Medulla oblongata (tissue), 1 donor: ENCODE results near the gene RAI14.
"Not testable (repeated sequence)": the region's sequence is repeated elsewhere in the genome, so short reads cannot be mapped to it uniquely, and the experiment has no call there.

Experiments
- DNase-seq: peaks from one replicate; pipeline ENCODE4 v3.0.0-alpha.2; 2015; ENCODE audit errors: extremely low spot score

RAI14 gene

DNA sequence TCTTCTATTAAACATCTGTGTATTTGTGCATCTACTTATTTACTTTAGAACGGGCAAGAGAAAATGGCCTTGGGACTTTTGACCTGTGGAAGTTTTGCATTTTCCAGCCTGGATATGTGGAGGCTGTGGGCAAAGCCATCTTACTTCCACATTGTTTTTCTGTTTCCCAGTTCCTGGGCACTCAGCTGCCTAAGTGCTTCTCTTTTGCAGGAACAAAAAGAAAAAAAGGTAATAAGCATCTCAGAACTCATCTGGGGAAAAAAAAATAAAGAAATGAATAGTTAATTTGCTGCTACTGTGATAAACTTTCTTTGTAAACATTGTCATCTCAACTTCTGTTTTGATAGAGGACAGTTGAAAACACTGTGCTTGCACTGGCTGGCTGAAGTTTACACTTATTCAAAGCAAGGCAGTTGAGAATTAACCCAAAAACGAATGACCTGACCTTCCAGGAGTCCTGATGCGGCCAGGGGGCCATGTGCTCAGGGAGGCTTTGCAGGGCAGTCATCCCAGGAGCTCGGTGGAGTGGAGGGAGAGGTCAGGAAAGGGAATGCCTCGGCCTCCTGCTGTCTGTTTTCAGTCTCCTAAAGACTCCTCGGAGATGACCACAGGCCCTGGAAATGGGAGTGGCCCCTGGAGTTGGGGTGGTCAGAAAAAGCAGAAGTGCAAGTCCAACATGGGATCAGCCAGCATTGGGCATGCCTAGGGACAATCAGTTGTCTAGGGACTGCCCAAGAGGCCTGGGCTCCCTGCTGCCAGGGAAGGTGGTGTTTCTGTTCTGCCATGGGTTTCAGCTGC lies 75.5 kb downstream of the RAI14 start:
- DNase-seq, result no peak

DNA sequence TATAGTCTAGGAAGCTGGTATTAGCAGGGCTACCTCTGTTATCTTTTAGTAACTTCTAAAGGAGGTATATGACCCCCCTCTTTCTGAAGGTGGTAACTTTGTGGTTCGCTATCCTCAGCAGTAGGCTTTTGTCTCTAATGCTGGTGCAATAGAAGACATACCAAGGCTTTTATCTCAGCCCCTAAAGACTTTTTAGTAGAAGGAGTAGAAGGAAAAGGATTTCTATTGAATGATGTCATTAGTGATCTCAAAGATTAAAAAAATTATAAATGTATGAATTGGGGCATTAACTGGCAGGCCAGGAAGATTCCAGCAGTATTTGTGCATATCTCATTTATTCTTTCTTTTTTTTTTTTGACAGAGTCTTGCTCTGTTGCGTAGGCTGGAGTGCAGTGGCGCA lies 78.2 kb downstream of the RAI14 start:
- DNase-seq, result no peak

DNA sequence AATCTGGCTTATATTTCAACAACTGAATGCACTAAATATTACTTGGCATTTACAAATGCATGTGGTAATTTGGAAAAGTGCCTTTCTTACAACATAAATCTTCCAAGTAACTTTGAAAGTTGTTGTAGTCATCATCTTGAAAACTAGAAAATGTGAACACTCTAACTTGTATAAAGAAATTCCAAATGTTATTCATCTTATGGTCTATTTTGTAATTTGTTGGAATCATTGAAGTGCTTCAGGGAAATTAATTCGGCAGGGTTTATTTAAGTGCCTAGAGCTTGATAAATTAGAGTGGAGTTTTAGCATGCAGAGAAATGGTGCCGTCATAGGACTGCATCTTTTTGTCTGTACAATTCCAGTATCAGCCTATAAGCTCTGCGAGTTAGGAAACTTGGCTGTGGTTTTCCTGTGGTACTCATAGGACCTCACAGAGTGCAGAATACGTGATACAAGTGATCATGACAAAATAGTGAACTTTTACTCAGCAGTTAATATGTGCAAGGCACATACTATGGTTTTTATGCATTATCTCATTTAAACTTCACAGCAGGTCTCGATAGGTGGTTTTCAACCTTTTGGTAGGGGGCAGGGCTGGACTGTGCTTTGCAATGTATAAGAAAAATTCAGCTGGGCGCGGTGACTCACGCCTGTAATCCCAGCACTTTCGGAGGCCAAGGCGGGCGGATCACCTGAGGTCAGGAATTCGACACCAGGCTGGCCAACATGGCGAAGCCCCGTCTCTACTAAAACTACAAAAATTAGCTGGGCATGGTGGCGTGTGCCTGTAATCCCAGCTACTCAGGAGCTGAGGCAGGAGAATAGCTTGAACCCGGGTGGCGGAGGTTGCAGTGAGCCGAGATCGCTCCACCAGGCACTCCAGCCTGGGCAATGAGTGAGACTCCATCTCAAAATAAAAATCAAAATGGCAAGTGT lies 79.6 kb downstream of the RAI14 start:
- no peak for DNase-seq

DNA sequence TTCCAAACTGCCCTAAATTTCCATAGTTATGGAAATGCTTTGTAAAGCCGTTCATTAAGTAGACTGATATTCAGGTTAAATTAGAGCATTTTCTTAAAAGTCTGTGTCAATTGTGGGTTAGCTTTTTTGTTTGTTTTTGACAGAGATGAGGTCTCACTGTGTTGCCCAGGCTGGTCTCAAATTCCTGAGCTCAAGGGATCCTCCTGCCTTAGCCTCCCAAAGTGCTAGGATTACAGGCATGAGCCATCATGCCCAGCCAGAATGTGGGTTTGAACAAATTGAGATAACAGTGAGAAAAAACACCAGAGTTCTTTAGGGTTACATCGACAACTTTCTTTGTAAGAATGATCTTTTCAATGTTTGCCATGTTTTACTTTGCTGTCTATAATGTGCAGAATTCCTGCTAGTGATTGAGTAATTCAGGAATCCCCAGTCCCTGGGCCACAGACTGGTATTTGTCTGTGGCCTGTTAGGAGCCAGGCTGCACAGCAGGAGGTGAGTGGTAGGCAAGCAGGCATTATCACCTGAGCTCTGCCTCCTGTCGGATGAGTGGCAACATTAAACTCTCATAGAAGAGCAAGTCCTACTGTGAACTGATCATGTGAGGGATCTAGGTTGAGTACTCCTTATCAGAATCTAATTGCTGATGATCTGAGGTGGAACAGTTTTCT lies 80.5 kb downstream of the RAI14 start:
- DNase-seq, result no peak

DNA sequence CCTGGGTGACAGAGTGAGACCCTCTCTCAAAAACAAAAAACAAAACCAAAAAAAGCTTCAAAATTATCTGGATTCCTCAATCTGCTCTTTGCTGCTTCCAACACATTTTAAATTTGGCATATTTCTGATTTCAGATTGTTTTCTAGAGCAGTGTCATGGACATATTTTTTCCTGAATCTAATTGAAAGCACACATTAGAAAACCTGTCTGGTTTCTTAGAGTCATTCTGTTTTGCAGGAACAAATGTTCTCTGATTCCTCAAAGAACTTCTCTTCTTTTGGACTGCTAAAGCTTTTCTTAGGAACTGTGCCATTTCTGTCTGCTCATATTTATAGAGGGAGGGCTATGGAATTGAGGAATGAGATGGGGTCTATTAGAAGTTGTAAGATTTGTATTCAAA lies 81.6 kb downstream of the RAI14 start:
- DNase-seq, result no peak

DNA sequence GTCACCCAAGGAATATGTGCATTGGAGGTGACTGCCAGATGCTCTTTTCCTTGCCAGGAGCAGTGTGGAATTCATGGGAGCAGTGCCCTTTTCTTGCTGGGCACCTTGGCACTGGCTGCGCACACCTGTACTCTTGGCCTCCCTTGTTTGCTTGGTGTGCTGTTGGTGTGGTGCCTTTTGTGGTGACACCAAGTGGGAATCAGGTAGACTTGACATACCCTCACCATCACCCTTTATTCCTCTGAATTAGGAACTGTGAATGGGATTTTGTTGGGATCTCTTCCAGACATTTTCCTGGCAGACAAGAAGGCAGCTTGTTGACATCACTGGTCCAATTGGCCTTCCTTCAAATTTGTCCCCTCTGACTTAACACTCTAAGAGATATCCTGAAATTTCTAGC lies 82.3 kb downstream of the RAI14 start:
- DNase-seq, result peak; percentile 22

DNA sequence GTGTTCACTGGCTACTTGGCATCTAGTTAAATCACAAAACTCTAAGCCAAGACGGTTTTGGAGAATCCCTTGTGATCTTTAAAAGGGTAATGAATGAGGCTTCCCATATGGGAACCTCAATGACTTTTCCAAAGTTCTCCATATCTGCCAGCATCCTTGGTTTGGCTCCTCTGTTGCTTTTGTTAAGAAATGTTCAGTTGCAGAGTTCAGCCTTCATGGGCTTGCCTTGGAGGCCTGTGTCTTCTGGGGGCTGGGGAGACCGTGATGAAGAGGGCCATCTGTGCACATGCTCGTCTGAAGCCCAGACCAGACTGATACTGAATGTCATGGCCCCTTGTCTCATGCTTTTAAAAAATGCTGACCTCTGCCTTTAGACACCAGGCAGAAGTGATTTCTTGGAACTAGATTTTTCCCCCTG lies 84.3 kb downstream of the RAI14 start:
- no peak for DNase-seq

DNA sequence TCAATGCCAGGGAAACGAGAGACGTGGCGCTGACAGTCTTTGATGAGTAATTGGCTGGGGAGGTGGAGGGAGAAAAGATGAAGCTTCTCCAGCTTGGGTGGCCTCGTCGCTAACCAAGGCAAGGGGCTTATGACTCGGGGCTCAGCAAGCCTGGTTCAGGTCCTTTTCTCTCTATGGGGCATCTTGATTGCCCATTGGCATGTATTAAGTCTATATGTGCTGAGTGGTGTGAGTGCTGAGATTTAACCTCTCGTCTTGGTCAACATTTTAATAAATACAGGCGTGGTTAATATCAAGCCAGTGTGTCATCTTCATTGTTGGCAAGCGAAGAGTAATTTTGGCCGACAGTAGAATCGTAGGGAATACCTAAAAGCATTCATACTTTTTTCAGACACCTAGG lies 85.9 kb downstream of the RAI14 start:
- DNase-seq, result no peak

DNA sequence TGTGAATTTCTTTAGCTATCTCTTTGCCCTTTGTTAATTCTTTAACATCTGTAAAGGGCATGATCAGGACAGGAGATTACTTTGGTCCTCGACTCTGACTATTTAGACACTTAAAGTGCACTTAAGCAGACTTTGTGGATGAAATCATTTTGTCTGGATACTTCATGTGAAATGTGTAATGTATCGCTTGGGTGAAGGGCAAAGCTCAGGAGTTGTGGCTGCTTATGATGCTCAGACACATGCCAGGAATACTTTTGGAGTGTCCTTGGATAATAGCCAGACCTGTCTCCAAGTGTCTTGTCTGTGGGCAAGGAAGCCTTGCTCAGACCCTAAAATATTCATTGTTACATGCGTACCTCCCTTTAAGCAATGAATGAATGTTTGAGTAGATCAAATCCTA lies 87.8 kb downstream of the RAI14 start:
- no peak for DNase-seq

DNA sequence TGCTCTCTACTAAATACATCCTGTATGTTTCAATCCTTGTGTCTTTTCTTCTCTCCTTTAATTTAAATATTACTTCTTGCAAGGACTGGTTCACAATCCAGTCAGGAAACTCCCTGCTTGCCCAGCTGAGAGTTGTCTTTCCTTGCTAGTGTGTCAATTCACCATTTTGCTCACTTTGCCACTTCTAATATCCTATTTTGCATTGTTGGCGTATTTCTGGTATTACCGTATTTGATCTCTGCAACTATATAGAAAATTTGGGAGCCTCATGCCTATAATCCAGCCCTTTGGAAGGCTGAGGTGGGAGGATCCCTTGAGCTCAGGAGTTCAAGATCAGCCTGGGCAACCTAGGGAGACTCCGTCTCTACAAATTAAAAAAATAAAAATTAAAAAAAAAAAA lies 92.3 kb downstream of the RAI14 start:
- DNase-seq, result no peak

DNA sequence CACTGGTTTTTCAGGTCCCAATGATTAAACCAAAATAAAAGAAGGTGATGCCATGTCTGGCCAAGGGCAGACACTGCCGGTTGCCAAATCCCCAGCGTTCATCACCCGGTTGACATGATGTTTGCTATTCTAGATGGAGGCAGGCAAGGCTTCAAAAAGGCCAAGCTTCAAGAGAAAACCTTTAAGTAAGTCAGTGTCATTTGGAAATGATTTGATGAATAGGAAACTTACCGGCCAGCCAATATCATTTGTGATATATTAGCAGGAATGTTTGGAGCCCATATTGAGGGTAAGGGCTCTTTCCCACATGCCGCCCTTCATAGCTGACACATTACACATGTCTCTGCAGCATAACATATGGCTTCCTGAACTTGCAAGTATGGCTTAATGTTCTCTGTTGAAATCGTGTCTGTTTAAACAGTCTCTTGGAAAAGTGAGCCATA lies 93.3 kb downstream of the RAI14 start:
- no peak for DNase-seq

DNA sequence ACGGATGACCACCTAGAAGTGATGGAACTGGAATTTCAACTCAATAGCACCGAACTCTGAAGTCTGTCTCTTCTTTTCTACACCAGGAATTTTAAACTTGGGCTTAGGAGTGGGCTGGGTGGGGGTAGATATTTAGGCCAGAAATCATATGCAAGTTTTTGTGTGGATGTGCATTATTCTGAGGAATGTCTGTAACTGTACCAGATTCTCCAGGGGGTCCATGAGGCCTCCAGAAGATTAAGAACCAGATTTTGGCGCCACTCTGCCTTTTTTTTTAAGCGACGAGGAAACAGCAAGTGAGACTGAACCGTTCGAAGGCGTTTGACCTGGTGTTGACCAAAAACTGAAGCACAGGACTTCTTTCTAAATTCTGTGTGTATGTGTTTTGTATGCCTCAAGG lies 94.1 kb downstream of the RAI14 start:
- DNase-seq, result no peak

DNA sequence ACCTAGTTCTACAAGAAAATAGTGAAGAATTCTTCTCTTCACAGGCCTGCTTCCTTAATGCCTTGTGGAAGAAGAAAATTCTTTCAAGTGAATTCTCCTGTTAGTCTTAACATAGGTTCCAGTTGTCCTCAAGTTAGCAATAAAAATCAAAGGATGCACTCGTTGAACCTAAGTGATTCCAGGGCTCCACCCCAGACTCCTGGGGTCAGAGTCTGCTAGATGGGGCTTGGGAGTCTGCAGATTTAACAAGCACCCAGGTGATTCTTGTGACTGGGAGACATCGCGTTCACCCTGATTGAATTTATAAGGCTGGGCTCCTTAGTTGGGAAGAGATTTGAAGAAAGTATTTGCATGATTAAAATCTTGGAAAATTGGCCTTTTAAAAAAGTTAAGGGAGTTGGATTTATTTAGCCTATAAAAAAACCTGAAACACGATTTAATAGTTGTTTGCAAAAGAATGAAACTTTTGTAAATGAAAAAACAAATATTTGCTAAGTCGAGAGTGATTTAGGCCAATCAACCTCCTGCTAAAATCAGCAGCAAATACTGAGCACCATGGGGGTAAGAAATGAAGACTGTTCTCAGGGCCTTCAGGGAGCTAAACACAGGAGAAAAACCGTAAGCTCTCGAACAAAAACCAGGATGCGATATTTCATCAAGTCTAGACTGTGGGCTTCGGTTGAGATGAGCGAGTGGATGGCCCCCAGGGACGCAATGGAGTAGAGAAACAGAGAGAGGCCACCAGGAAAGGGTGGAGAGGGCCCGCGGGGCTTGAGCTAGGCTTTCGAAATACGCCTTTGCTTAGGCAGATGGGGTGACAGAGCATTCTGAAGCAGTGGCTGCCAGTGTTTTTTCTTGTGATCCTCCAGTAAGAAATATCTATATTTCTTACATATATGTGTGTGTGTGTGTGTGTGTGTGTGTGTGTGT lies 95.9 kb downstream of the RAI14 start:
- no peak for DNase-seq

DNA sequence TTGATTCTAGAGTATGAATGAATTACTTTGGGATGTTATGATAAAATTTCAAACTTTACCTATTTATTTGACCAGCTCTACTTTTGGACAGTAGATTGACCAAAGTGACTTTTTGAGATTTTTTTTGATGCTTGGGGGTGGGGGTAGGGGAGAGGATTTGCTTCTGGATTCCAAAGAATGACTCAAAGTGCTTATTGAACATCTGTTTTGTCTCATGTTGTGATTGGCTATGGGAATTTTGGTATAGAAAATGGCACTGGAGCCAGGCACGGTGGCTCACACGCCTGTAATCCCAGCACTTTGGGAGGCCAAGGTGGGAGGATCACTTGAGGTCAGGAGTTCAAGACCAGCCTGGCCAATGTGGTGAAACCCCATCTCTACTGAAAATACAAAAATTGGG lies 97.1 kb downstream of the RAI14 start:
- DNase-seq, result not testable (repeated sequence)

DNA sequence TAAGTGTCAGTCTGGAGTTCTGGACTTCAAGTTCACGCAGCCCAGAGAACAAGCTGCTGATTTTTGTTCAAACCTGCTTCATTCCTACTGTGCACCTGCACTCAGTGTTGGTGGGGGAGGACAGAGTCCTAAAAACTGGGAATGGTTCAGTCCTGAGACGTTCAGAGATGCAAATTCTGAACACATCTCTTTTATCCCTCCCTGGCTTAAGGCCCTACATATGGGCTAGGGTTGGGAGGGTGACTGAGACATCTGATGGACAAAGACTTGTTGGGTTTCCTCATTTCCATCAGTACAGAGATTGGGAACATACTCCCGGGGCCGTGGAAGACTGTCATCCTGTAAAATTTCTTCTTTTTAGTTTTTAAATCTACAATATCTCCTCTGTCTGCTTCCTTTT lies 99.8 kb downstream of the RAI14 start:
- no peak for DNase-seq

DNA sequence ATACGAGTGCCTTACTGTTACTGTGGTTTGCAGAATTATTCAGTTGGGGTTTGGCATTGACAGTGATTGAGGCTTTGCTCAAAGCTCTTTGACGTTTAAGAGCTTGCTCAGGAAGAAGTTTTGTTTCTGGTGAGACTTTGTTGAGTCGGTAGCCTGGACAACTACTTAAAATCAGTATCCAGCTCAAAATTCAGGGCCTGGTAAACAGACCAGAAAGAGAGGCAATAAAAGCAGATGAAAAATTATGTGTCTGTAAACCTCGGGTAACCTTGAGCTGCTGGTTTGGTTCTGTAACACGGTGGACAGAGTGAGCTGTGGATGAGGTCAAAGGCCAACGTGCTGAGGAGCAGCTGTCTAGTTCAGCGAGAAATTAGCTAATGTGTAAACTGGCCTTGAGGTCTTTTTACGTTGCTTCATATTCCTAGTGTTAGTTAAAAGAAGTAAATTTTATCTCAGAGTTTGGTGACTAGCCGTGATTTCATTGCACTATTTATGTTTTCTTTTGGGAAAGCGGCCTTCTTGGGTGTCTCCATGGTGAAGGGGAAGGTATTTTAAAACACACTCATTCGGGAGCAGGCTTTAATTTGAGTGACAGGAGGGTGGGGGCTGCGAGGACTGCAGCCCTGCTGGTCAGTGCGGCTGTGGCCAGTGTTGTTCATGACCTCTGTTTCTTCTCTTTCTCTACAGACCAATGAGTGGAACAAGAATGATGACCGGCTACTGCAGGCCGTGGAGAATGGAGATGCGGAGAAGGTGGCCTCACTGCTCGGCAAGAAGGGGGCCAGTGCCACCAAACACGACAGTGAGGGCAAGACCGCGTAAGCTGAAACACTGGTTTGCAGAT lies 100.9 kb downstream of the RAI14 start:
- no peak for DNase-seq

DNA sequence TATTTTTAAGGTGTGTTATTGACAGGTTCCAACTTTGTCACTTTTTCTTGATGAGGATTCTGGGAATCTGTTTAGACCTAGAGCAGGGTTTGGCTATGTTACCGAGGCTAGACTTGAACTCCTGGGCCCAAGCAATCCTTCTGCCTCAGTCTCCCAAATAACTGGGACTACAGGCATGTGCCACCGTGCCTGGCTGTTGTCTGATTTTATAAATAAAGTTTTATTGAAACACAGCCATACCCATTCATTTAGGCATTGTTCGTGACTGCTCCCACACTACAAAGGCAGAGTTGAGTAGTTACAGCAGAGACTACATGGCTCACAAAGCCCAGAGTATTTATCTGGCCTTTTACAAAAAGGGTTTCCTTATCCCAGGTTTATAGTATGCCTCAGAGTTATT lies 102.4 kb downstream of the RAI14 start:
- no peak for DNase-seq

DNA sequence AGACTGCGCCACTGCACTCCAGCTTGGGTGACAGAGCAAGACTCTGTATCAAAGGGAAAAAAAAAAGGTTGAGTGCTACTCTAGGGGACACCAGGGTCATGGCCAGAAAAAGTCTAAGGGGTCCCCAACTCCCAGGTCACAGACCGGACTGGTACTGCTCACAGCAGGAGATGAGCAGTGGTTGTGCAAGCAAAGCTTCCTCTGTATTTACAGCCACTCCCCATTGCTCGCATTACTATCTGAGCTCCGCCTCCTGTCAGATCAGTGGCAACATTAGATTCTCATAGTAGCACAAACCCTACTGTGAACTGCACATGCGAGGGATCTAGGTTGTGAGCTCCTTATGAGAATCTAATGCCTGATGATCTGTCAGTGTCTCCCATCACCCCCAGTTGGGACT lies 103.1 kb downstream of the RAI14 start:
- DNase-seq, result not testable (repeated sequence)

DNA sequence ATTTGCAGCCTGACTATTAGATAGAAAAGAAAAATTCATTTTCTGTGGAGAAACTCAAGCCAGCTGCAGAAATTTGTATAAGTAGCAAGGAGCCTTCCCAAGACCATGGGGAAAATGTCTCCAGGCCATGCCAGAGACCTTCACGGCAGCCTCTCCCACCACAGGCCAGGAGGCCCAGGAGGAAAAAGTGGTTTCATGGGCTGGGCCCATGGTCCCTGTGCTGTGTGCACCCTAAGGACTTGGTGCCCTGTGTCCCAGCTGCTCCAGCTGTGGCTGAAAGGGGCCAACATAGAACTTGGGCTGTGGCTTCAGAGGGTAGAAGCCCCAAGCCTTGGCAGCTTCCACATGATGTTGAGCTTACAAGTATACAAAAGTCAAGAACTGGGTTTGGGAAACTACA lies 109.5 kb downstream of the RAI14 start:
- no peak for DNase-seq

DNA sequence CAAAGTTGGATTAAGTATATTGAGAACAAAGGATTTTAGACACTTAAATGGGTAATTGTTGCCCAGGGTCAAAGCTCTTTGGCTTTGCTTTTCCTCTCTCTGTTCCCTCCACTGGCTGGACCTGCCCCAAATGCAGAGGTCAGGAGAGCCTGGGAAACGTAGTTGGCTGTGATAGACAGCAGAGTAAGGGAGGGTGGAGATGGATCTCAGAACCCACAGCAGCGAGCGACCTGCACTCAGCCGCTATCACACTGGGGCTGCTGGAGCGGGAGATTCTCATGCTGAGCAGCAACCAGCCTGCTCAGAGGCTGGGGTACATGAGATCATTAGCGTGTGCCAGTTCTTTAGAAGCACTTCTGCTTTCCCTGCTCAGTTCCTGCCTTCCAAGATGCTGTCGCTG lies 111.1 kb downstream of the RAI14 start:
- no peak for DNase-seq
